ENCODE results near the gene SLC4A4.

- TF ChIP-seq POLR2A (IDR thresholded peaks at IDR 0.05) (no peak), CTCF (IDR thresholded peaks at IDR 0.05) (no peak)
Observed at GRCh38 chr4:71348586-71348985, 9.8 kb downstream of the SLC4A4 start.
